Hepatocyte (in vitro differentiated cells): ENCODE data around the gene UBAP2. TPM values are rescaled to one million over a fixed set of nuclear protein-coding genes. Genes with fewer than 3 reads are reported as not detected.

Source experiments
- DNase-seq: peaks from one replicate; pipeline ENCODE4 v3.0.0-alpha.2; 2016; ENCODE audit warnings: low spot score
- H2AFZ ChIP-seq: fragments of 200-600 bp; sonication (generic); 2 replicates; pipeline ENCODE4 v1.6.0; 2016; ENCODE audit warnings: antibody characterized with exemption, mild to moderate bottlenecking
- H3K27ac ChIP-seq: fragments of 200-600 bp; sonication (generic); 2 replicates; pipeline ENCODE4 v1.5.1; 2016; ENCODE audit warnings: mild to moderate bottlenecking
- H3K27me3 ChIP-seq: fragments of 200-600 bp; sonication (generic); 2 replicates; pipeline ENCODE4 v1.6.1; 2016
- H3K36me3 ChIP-seq: fragments of 200-600 bp; sonication (generic); replicated peaks from 2 replicates; pipeline ENCODE4 v1.5.1; 2016; ENCODE audit warnings: low read depth; ENCODE audit not compliant: insufficient read depth
- H3K4me1 ChIP-seq: fragments of 200-600 bp; sonication (generic); 2 replicates; pipeline ENCODE4 v1.5.1; 2016; ENCODE audit warnings: mild to moderate bottlenecking, moderate library complexity; ENCODE audit not compliant: insufficient read depth
- H3K4me2 ChIP-seq: fragments of 200-600 bp; sonication (generic); 2 replicates; pipeline ENCODE4 v1.6.0; 2016
- H3K4me3 ChIP-seq: fragments of 200-600 bp; sonication (generic); 2 replicates; pipeline ENCODE4 v1.5.1; 2016; ENCODE audit warnings: mild to moderate bottlenecking
- H3K79me2 ChIP-seq: fragments of 200-600 bp; sonication (generic); 2 replicates; pipeline ENCODE4 v1.6.0; 2017; ENCODE audit warnings: mild to moderate bottlenecking
- H3K9me2 ChIP-seq: fragments of 200-600 bp; sonication (generic); replicated peaks from 2 replicates; pipeline ENCODE4 v1.6.0; 2017; ENCODE audit warnings: mild to moderate bottlenecking; ENCODE audit not compliant: insufficient read depth
- H3K9me3 ChIP-seq: fragments of 200-600 bp; sonication (generic); 2 replicates; pipeline ENCODE4 v1.5.1; 2016; ENCODE audit warnings: low read depth, mild to moderate bottlenecking
- H4K20me1 ChIP-seq: fragments of 200-600 bp; sonication (generic); 2 replicates; pipeline ENCODE4 v1.6.0; 2016; ENCODE audit warnings: mild to moderate bottlenecking; ENCODE audit not compliant: insufficient read depth, poor library complexity, severe bottlenecking
- CTCF ChIP-seq: fragments of 200-600 bp; sonication (generic); IDR thresholded peaks from 2 replicates; pipeline ENCODE4 v1.5.1; 2016; ENCODE audit warnings: antibody characterized with exemption, mild to moderate bottlenecking; ENCODE audit not compliant: poor library complexity
- EZH2 ChIP-seq: fragments of 200-600 bp; sonication (generic); IDR thresholded peaks from 2 replicates; pipeline ENCODE4 v1.6.1; 2016; ENCODE audit warnings: antibody characterized with exemption, mild to moderate bottlenecking, borderline replicate concordance
- EZH2phosphoT487 ChIP-seq: fragments of 200-600 bp; sonication (generic); IDR thresholded peaks from one replicate; pipeline ENCODE4 v1.6.1; 2018; ENCODE audit warnings: antibody characterized with exemption, mild to moderate bottlenecking, low read depth, moderate library complexity; ENCODE audit not compliant: unreplicated experiment, severe bottlenecking
- WGBS: methylation state at CpG from one replicate; pipeline ENCODE4 v1.1.6; 2016; ENCODE audit warnings: low lambda C conversion rate; ENCODE audit errors: missing lambda C conversion rate; 5-methylcytosine and 5-hydroxymethylcytosine counted together
- polyA plus RNA-seq: library from polyadenylated mRNA; unstranded; fragments of >200 nt; fragmentation: Nextera tagmentation; extraction: Ambion mirVana; gene quantifications from 2 replicates; pipeline ENCODE4 v1.2.1, GENCODE V29; 2016
- total RNA-seq: library from RNA; depleted of rRNA; stranded (reverse); fragments of >200 nt; gene quantifications from 2 replicates; pipeline ENCODE4 v1.2.3, GENCODE V29; 2014

Gene UBAP2
- total and polyA plus RNA-seq, 2 experiments from 2014 or later: 22.4 to 24.9 TPM

DNA sequence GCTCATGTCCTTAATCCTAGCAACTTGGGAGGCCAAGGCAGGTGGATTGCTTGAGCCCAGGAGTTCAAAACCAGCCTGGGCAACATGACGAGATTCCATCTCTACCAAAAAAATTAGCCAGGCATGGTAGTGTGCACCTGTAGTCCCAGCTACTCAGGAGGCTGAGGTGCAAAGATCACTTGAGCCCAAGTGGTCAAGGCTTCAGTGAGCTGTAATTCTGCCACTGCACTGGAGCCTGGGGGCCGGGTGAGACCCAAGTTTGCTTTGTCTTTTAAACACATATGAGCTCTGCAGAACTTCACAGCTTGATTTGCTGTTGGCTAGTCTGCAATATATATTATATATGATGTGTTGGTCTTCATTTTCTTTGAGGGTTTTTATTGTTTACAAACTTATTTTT is 141.9 kb downstream of the UBAP2 start:
- 94% methylated on average over 2 of the region's 2 CpGs for WGBS
- H4K20me1 ChIP-seq: peaks cover 62% of the 10 kb centered on the region
- peaks cover 92% of the 10 kb centered on the region for H3K79me2 ChIP-seq
- H3K36me3 ChIP-seq: no peaks in the 10 kb centered on the region
- no peaks in the 10 kb centered on the region for H3K27me3 ChIP-seq
- H3K4me2 ChIP-seq: no peak overlapping the region
- no peak for DNase-seq
- no peak overlapping the region for H3K4me3 ChIP-seq
- no peak overlapping the region for H3K27ac ChIP-seq
- no peak overlapping the region for H2AFZ ChIP-seq
- no peaks in the 10 kb centered on the region for H3K9me2 ChIP-seq
- H3K4me1 ChIP-seq: no peaks in the 10 kb centered on the region
- no peak for TF ChIP-seq CTCF
- TF ChIP-seq EZH2: no peak
- no peak for TF ChIP-seq EZH2phosphoT487
- no peaks in the 10 kb centered on the region for H3K9me3 ChIP-seq

GRCh38 chr9:33905137-33905536 is 143.6 kb downstream of the UBAP2 start:
- Histone ChIP-seq H3K9me2 (no peaks in the 10 kb centered on the region), H3K9me3 (no peaks in the 10 kb centered on the region), H3K4me2 (no peak overlapping the region), H3K79me2 (peaks cover 94% of the 10 kb centered on the region), H4K20me1 (peaks cover 55% of the 10 kb centered on the region), H3K36me3 (no peaks in the 10 kb centered on the region), H3K4me1 (no peaks in the 10 kb centered on the region), H3K27ac (no peak overlapping the region), H3K4me3 (no peak overlapping the region), H2AFZ (no peak overlapping the region), H3K27me3 (no peaks in the 10 kb centered on the region)
- DNase-seq: no peak
- TF ChIP-seq EZH2phosphoT487: no peak
- no peak for TF ChIP-seq CTCF
- no peak for TF ChIP-seq EZH2
- 96% methylated on average over 1 of the region's 1 CpG for WGBS

GRCh38 chr9:33903157-33903780 is 145.4 kb downstream of the UBAP2 start:
- no peaks in the 10 kb centered on the region for H3K27me3 ChIP-seq
- no peaks in the 10 kb centered on the region for H3K9me3 ChIP-seq
- H3K27ac ChIP-seq: no peak overlapping the region
- H2AFZ ChIP-seq: no peak overlapping the region
- peaks cover 45% of the 10 kb centered on the region for H4K20me1 ChIP-seq
- H3K36me3 ChIP-seq: no peaks in the 10 kb centered on the region
- no peak overlapping the region for H3K4me3 ChIP-seq
- H3K4me2 ChIP-seq: no peak overlapping the region
- TF ChIP-seq EZH2phosphoT487 (no peak), EZH2 (no peak), CTCF (no peak)
- no peak for DNase-seq
- H3K9me2 ChIP-seq: no peaks in the 10 kb centered on the region
- peaks cover 94% of the 10 kb centered on the region for H3K79me2 ChIP-seq
- WGBS: 81% methylated on average over 4 of the region's 4 CpGs
- no peaks in the 10 kb centered on the region for H3K4me1 ChIP-seq

DNA sequence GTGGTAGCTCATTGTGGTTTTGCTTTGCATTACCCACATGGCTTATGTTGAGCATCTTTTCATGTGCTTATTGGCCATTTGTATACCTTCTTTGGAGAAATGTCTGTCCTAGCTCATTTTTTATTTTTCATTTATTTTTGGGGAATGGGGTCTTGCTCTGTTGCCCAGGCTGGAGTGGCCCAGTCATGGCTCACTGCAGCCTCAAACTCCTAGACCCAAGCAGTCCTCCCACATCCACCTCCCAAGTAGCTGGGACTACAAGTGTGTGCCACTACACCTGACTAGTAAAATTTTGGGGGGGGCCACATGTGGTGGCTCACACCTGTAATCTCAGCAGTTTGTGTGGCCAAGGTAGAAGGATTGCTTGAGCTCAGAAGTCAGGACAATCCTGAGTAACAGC is 154.4 kb downstream of the UBAP2 start:
- Histone ChIP-seq H3K27ac (no peak overlapping the region), H3K4me1 (no peaks in the 10 kb centered on the region), H3K9me3 (no peaks in the 10 kb centered on the region), H4K20me1 (peaks cover 68% of the 10 kb centered on the region), H3K4me2 (no peak overlapping the region), H3K36me3 (no peaks in the 10 kb centered on the region), H3K79me2 (peaks cover 99% of the 10 kb centered on the region), H3K27me3 (no peaks in the 10 kb centered on the region), H3K9me2 (no peaks in the 10 kb centered on the region), H3K4me3 (no peak overlapping the region), H2AFZ (no peak overlapping the region)
- TF ChIP-seq CTCF: no peak
- no peak for TF ChIP-seq EZH2phosphoT487
- no peak for TF ChIP-seq EZH2
- DNase-seq: no peak
